ENCODE data around the gene DECR2. TPM values are rescaled to one million over a fixed set of nuclear protein-coding genes. Genes with fewer than 3 reads are reported as not detected.

DECR2 gene
- total and polyA plus RNA-seq, 9 of the 15 experiments (the other 6 are each of a cell fraction or from before 2014, with no cell fraction given): 1.0 to 31.9 (median 10.3) TPM

DNA sequence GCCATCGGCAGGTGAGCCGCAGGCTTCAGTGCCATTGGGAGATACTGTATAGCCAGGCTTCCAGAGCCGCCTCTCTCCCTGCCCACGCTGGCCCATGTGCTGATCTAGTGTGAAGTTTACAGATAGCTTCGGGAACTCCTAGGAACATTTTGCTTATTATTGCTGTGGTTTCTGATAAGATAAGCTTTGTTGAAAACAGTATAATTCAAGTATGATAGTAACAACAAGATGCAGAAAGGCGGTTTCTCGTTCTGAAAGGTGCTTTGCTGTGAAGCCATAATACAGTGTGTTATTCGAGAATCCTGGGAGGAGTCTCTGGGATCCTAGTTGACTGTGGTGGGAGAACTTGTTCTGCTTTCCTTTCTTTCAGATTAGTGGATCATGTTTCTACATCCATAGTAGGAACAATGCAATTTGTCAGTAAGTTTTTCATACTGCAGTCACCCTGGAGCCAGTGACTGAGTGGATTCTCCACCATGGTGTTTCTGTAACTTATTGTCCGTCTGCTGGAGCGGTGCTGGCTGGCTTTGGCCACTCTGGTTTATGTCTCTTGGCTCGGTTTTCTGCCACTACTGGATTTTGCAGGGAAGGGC is 55.3 kb downstream of the DECR2 start (continued):
- TF ChIP-seq KDM1A (IDR thresholded peaks at IDR 0.05) (peak in 1 of 2 experiments; percentile 42; a peak in 1 of 4 replicates), BRD9 (IDR thresholded peaks at IDR 0.05; ENCODE audit: low read depth, partially characterized antibody) (no peak), TCF3 (CRISPR knock-in tag; IDR thresholded peaks at IDR 0.05) (peak; percentile 71), CREM (IDR thresholded peaks at IDR 0.05; ENCODE audit: low read depth) (0 out of 2 replicates have a peak, but pooled peaks have one; percentile 11), KLF16 (IDR thresholded peaks at IDR 0.05) (peak; percentile 43; the same call in 1 of the 2 replicates), DPF2 (IDR thresholded peaks at IDR 0.05) (peak; percentile 71; the same call in 1 of the 2 replicates), MAFF (IDR thresholded peaks at IDR 0.05; ENCODE audit: low read length) (peak; percentile 4; the same call in 1 of the 2 replicates), SOX6 (IDR thresholded peaks at IDR 0.05) (peak; percentile 88; the same call in 1 of the 2 replicates), ZNF436 (CRISPR knock-in tag; IDR thresholded peaks at IDR 0.05) (no peak), TBL1XR1 (IDR thresholded peaks at IDR 0.05; ENCODE audit: low read length in 2 of 2) (peak in 1 of 2 experiments; percentile 66; a peak in 1 of 4 replicates), MYC (IDR thresholded peaks at IDR 0.05; ENCODE audit: low read depth, low read length) (peak; percentile 72), MYC (CRISPR knock-in tag; IDR thresholded peaks at IDR 0.05; ENCODE audit: borderline replicate concordance, low read depth) (no peak), ARID1B (IDR thresholded peaks at IDR 0.05) (peak; percentile 81), JUND (IDR thresholded peaks at IDR 0.05; ENCODE audit: borderline replicate concordance, low read depth, low read length) (no peak), JUND (tag; IDR thresholded peaks at IDR 0.05; ENCODE audit: borderline replicate concordance, low read depth, low read length) (peak; percentile 31; the same call in 1 of the 3 replicates), ZKSCAN3 (CRISPR knock-in tag; IDR thresholded peaks at IDR 0.05) (no peak), ZSCAN29 (IDR thresholded peaks at IDR 0.05) (no peak), RBM15 (IDR thresholded peaks at IDR 0.05; ENCODE audit: insufficient read depth, low read length) (no peak), CTBP1 (IDR thresholded peaks at IDR 0.05; ENCODE audit: borderline replicate concordance) (peak; percentile 30; the same call in 1 of the 2 replicates), BHLHE40 (IDR thresholded peaks at IDR 0.05; ENCODE audit: low read length) (peak; percentile 49; the same call in 1 of the 2 replicates), RBM25 (IDR thresholded peaks at IDR 0.05; ENCODE audit: low read depth, low read length, severe bottlenecking) (no peak)
- TF ChIP-seq, protein P1, sequence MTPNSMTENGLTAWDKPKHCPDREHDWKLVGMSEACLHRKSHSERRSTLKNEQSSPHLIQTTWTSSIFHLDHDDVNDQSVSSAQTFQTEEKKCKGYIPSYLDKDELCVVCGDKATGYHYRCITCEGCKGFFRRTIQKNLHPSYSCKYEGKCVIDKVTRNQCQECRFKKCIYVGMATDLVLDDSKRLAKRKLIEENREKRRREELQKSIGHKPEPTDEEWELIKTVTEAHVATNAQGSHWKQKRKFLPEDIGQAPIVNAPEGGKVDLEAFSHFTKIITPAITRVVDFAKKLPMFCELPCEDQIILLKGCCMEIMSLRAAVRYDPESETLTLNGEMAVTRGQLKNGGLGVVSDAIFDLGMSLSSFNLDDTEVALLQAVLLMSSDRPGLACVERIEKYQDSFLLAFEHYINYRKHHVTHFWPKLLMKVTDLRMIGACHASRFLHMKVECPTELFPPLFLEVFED (CRISPR knock-in tag; conservative IDR thresholded peaks at IDR 0.05): no peak
- TF ChIP-seq, protein P2, sequence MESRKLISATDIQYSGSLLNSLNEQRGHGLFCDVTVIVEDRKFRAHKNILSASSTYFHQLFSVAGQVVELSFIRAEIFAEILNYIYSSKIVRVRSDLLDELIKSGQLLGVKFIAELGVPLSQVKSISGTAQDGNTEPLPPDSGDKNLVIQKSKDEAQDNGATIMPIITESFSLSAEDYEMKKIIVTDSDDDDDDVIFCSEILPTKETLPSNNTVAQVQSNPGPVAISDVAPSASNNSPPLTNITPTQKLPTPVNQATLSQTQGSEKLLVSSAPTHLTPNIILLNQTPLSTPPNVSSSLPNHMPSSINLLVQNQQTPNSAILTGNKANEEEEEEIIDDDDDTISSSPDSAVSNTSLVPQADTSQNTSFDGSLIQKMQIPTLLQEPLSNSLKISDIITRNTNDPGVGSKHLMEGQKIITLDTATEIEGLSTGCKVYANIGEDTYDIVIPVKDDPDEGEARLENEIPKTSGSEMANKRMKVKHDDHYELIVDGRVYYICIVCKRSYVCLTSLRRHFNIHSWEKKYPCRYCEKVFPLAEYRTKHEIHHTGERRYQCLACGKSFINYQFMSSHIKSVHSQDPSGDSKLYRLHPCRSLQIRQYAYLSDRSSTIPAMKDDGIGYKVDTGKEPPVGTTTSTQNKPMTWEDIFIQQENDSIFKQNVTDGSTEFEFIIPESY (CRISPR knock-in tag; IDR thresholded peaks at IDR 0.05): no peak
- TF ChIP-seq, protein P3, sequence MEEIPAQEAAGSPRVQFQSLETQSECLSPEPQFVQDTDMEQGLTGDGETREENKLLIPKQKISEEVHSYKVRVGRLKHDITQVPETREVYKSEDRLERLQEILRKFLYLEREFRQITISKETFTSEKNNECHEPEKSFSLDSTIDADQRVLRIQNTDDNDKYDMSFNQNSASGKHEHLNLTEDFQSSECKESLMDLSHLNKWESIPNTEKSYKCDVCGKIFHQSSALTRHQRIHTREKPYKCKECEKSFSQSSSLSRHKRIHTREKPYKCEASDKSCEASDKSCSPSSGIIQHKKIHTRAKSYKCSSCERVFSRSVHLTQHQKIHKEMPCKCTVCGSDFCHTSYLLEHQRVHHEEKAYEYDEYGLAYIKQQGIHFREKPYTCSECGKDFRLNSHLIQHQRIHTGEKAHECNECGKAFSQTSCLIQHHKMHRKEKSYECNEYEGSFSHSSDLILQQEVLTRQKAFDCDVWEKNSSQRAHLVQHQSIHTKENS (CRISPR knock-in tag; IDR thresholded peaks at IDR 0.05): no peak
- TF ChIP-seq, protein P4, sequence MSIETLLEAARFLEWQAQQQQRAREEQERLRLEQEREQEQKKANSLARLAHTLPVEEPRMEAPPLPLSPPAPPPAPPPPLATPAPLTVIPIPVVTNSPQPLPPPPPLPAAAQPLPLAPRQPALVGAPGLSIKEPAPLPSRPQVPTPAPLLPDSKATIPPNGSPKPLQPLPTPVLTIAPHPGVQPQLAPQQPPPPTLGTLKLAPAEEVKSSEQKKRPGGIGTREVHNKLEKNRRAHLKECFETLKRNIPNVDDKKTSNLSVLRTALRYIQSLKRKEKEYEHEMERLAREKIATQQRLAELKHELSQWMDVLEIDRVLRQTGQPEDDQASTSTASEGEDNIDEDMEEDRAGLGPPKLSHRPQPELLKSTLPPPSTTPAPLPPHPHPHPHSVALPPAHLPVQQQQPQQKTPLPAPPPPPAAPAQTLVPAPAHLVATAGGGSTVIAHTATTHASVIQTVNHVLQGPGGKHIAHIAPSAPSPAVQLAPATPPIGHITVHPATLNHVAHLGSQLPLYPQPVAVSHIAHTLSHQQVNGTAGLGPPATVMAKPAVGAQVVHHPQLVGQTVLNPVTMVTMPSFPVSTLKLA (conservative IDR thresholded peaks at IDR 0.05): peak in 1 of 2 experiments; percentile 53; a peak in 1 of 4 replicates

All from K562 (cell line).